Stimulated activated CD8-positive, alpha-beta memory T cell treated with anti-CD3 and anti-CD28 coated beads, Interleukin-12 subunit alpha, Interleukin-12 subunit beta, amount 100 ng/mL, for 24 hours (primary cell): ENCODE results near the gene CCDC141.
"Not testable (repeated sequence)": the region's sequence is repeated elsewhere in the genome, so short reads cannot be mapped to it uniquely, and the experiment has no call there.

Experiments used
- DNase-seq: peaks from one replicate; pipeline ENCODE4 v3.0.0-alpha.2; 2020; ENCODE audit errors: extremely low read depth

The CCDC141 gene

DNA sequence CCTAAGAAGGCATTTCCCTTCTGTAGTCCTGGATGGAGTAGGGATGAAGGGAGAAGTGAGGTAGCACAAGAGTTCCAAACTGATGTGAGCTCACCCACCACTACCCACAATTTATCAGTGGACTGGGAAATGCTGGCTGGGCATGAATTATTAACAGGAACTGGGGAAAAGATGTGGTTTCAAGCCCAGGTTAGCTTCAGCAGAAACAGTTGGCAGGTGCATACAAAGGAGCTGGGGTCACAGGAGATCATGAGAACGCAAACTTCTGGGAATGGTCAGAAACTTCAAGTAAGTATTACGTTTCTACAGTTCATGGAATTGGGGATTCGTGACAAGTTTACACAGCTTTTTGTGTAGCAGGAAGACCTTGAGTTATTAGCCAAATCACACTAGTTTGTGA, 5.4 kb downstream of the CCDC141 start:
- no peak for DNase-seq

DNA sequence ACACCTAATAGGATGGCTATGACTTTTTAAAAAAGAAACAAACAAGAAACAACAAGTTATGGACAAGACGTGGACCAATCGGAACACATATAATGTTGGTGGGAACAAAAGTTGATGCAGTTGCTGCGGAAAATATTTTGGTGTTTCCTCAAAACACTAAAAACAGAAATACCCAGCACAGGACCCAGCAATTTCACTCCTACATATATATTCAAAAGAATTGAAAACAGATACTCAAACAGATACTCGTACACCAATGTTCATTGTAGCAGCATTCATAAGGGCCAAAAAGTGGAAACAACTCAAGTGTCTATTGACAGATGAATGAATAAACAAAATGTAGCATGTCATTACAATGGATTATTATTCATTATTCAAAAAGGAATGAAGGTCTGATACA, 12.1 kb downstream of the CCDC141 start:
- DNase-seq = no peak

DNA sequence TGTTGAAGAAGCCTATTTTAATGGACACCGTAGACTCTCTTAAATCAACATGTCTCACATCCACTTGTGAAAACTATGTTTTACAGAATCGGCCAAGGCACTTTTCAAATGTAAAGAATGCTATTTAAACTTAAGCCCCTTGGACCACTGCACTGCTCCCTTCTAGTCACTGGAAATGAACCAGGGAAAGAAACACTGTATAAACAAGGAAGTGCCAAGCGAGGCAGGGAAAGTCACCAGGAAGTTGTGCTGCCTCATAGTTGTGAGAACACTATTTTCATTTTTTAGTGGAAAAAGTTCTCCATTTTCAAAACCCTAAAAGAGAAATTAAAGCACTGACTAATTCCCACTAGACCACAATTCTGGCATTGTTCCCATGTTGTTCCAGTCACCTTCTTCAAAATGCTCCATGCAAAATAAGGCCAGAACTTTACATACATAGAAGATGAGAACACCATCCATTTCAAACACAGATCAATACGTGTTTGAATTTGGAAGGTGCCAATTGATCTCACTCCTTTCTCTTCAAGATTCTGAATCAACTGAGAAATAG, 13.5 kb downstream of the CCDC141 start:
- DNase-seq = no peak

DNA sequence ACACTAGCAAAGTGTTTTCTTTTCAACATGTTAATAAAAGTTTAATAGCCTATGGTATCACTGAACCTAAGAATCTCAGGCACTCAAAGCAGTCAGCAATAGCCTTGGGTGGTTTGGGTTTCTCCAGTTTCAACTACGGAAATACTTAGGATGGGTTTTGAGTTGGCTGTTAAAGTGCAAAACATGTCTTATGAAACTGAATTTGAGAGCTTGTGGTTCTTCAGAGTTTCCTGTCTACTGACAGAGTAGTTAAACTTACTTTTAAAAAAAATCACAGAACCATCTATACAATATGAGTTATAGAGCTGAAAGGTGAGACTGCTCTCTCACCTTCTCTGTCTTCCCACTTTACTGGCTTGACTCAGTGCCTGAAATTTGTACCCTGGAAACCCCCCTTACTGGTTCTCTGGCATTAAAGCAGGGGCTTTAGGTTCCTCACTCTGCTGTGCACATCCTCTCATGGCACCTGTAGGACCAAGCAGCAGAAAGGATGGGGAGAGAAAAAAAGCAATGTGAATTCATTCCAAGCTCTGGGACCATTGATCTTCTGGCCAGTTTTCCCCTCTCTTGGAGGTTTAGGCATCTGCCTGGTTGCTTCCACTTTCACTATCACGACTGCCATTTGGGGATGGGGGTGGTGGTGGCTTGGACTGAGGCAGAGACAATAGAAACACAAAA, 18.1 kb downstream of the CCDC141 start:
- DNase-seq = no peak

DNA sequence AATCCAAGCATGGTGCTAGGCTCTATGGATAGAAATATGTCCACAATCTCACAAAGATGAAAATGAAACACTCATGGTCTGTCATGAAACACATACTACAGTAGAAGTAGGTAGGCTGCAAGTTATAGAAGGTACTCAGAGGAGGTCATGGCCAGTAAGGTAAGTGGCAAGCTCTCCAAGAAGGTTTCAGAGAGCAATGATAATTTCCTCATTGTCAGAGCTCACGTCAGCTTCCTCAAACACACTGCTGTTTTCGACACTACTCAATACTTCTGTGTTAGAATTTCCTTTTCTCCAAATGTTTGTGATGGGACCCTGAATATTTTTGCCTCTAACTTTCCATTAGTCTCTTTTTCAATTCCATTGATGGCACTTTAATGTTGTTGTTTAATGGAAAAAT, 25.5 kb downstream of the CCDC141 start:
- DNase-seq = no peak

DNA sequence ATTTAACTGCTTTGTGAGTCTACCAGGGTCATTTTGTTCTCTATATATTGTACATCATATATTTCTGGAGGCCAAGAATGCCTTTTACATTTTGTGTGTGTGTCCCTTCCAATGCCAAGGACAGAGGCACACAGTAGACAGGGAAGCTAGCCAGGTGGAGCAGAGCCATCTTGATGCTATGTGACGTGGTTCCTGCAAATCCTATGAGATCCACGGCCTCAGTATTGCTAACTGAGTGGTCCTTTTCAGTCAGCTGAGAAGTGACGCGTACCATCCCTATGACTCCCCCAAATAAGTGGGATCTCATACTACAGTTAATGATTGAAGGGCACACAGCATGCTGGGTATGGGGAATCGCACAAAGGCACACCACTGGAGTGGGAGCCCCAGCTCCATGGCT, 27.3 kb downstream of the CCDC141 start:
- DNase-seq = no peak

DNA sequence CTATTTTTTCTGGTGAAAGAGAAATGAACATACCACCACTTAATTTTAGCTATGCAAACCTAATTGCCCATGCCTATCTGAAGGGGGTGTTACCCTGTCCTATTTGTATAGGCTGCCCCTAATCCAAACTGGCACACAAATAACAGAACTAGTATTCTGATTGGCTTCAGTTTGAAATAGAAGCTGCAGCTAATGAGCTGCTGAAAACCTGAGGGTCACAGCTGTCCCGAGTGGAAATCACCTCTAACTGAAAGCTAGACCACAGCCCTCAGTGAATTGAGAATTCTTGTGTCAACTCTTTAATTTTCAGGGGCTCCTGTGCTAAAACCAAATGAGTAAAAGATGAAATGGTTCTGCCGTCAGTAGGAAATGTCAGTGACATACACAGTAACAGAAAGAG, 28.7 kb downstream of the CCDC141 start:
- no peak for DNase-seq

DNA sequence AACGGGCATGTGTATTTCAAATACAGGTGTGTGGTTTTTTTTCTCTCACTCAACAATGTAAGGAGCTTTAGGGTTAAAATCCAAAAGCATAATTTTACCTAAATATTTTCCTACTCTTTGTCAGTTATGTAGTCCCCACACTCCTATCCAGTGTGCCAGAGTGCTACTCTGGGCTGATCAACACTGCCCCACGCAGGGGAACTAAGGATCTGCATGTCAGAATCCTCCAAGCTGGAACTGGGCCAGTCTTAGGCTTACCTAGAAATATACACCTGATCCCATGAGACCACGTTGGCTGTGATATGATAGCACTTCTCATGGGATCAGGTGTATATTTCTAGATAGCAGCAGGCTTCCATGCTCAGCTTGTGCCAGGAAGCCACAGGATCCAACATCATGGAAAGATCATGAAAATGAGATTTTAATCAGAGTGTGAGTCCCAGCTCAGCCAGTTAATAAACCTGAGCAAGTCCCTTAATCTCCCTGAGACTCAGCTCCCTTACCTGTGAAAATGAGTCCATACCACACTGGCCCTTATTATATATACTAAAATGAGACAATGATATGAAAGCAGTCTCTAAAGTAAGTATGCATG, 29.7 kb downstream of the CCDC141 start:
- peak; percentile 5 for DNase-seq

DNA sequence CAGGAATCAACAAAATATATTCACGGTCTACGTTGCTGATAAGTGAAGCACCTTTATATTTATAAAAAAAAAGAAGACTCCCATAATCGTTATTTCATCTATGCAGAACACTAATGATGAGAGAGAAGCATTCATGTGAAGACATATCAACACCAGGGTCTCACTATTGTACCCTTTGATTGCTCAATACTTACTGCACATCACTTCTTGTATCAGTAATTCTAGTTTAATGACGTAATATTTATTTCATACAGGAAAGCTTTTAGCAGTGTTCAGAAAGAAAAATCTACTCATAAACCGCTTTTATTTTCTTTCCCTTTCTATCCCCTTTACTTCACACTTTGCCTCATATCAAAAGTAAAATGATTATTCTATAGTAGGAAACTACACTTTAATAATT, 30.7 kb downstream of the CCDC141 start:
- DNase-seq = no peak

DNA sequence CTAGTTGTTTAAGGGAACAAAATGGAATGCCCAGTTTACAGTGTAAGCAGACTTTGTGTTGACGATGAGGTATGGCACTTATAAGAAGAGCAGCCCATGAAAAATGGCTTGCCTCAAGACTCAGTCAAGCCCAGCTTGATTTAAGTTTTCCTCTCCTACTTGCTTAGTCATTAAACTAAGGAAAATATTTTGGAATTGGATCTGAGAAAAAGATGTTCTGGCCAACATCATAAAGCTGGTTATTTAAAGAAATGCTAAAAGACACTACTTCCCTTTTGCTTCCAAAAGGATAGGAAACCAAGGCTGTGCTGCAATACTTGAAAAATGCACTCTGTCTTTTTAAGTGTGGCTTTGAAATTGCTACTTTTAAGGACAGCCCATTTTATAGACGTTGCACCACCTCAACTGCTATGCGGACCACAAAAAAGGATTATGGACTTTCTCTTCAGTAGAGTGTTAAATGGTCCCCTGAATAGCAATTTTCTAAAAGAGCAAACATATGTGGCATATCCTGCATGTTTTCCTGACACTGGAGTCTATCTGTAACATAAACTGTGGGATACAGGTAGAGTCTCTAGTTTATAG, 32.1 kb downstream of the CCDC141 start:
- no peak for DNase-seq

DNA sequence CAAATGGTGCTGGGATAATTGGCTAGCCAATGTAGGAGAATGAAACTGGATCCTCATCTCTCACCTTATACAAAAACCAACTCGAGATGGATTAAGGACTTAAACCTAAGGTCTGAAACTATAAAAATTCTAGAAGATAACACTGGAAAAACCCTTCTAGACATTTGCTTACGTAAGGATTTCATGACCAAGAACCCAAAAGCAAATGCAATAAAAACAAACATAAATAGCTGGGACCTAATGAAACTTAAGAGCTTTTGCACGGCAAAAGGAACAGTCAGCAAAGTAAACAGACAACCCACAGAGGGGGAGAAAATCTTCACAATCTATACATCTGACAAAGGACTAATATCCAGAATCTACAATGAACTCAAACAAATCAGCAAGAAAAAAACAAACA, 35.7 kb downstream of the CCDC141 start:
- not testable (repeated sequence) for DNase-seq

DNA sequence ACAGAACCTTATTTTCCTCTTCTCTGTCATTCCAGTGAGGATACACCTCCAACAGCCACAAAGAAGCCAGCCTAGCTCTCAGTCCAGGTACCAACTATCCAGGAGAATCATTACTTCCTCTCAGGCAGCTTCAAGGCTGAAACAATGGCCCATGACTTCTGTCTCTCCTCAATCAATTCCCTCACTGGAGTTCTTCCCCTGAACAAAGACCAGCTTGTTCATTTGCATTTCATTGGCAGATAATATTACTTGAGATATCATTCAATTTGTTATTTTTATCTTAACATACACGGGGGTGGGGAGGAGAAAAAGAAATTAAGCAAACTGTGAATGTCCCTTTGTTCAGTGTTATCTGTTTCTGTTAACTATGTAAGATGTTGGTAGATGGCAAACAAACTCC, 44.0 kb downstream of the CCDC141 start:
- DNase-seq = no peak

DNA sequence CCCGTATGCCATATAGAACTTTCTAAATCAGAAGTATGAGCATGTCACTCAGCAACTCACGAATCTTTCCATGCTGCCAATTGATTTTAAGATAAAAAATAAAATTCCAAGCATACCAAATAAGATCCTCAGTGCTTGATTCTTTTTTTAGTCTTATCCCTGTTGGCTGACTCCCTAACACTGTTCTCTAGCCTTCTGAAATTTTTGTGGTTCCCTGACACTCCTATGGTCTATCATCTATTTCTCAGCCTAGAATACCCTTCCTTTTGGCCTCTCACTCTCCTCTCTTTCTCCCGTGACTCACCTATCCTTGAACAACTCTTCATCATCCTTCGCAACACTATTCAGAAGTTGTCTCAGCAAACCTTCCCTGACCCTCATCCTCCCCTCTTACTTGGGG, 50.5 kb downstream of the CCDC141 start:
- no peak for DNase-seq

DNA sequence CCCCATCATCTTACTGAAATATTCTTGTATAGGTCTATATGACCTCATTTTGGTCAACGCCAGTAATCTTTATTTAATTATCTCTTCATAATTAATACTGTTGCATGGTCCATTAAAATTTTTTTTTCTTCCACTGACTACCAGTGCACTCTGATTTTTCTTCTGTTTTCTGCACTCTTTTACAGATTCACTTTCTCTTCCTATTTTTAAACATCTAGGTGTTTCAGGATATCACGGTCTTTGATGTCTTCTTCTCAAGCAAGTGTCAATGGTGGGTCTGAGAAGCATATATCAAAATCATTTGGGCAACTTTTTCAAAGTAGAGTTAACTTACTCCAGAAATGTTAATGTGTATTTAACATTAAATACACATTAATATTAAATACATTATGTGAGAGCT, 51.4 kb downstream of the CCDC141 start:
- DNase-seq = no peak

DNA sequence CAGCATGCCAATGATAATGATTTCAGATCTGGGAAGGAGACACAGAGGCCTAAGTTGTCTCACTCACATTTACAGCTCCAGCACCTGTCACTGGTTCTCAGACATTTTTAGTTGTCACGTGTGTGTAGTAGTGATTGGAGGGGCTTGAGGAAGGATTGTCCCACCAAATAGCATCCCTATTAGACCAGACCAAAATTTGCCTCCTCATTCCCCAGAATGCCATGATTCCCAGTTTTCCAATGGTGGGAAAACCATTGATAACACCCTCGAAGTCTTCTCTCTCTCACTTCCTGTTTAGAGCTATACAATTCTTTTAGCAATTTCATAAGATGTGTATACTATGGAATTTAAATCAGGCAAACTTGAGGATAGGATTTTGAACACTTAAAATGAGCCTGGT, 52.5 kb downstream of the CCDC141 start:
- DNase-seq = no peak

DNA sequence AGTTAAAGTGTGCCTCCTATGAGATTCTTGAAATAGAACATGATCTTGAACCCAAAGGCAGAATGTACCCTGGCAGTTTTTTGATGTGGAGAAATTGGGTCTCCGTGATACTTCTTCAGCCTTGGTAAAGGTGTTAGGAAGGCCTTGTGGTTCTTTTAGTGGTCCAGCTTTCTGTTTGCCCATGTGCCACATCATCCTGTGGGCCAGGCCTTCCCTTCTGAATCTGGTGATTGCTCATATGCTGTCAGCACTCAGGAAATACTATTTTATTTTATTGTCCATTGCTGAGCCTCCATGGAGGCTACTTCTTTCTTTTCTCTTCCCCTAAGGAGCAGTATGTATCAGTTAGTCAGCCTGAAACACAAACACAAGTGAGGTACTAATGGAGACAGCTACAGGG, 52.9 kb downstream of the CCDC141 start:
- DNase-seq = no peak

DNA sequence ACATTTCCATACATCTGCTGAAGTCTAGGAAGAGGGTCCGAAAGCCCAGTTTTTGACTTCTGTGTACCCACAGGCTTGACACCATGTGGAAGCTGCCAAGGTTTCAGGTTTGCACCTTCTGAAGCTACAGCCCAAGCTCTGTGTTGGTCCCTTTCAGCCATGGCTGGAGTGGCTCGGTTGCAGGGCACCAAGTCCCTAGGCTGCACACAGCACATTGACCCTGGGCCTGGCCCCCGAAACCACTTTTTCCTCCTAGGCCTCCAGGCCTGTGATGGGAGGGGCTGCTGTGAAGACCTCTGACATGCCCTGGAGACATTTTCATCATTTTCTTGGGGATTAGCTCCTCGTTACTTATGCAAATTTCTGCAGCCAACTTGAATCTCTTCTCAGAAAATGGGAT, 55.7 kb downstream of the CCDC141 start:
- DNase-seq = no peak

DNA sequence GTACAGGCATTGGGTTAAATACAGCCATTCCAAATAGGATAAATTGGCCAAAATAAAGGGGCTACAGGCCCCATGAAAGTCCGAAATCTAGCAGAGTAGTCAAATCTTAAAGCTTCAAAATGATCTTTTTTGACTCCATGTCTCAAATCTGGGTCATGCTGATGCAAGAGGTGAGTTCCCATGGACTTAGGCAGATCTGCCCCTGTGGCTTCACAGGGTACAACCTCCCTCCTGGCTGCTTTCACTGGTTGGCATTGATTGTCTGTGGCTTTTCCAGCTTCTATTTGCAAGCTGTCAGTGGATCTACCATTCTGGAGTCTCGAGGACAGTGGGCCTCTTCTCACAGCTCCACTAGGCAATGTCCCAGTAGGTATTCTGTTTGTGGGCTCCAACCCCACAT, 56.1 kb downstream of the CCDC141 start:
- DNase-seq = no peak

DNA sequence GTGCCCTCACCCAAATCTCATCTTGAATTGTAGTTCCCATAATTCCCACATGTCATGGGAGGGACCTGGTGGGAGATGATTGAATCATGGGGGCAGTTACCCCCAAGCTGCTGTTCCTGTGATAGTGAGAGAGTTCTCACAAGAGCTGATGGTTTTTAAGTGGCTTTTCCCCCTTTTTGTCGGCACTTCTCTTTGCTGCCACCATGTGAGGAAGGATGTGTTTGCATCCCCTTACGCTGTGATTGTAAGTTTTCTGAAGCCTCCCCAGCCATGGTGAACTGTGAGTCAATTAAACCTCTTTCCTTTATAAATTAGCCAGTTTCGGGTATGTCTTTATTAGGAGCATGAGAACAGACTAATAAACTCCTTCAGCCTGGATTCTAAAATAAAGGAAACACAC, 57.2 kb downstream of the CCDC141 start:
- DNase-seq = not testable (repeated sequence)

DNA sequence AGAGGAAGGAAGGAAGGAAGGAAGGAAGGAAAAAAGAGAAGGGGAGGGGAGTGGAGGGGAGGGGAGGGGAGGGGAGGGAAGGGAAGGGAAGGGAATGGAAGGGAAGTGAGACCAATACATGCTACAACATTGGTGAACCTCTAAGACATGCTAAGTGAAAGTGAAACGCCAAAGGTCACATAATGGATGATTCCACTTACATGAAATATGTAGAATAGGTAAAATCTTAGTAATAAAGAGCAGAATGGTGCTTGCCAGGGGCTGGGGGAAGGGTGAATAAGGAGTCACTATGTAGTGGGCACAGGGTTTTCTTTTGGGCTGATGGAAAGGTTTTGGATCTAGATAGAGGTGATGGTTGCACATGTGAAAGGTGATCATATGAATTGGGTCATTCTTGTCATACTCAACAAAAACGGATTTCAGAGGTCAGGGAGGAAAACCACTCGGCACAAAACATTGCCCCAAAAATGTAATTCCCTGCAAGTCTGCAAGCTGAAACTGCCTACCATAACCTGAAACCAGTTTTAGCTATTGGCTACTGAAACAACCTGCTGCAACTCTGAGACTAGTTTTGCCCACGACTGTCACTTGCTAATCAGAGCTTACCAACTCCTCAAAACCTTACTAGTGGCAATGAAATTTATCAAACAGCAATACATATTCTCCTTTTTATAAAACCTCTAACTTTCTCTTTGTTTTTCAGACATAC, 59.2 kb downstream of the CCDC141 start:
- no peak for DNase-seq

DNA sequence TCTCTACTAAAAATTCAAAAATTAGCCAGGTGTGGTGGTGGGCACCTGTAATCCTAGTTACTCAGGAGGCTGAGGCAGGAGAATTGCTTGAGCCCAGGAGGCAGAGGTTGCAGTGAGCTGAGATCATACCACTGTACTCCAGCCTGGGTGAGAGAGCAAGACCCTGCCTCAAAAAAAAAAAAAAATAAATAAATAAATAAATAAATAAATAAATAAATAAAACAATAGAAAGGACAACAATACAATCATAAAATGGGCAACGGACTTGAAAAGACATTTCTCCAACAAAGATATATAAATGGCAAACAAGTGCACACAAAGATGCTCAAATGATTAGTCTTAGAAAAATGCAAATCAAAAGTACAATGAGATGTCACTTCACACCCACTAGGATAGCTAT, 60.5 kb downstream of the CCDC141 start:
- DNase-seq = not testable (repeated sequence)

DNA sequence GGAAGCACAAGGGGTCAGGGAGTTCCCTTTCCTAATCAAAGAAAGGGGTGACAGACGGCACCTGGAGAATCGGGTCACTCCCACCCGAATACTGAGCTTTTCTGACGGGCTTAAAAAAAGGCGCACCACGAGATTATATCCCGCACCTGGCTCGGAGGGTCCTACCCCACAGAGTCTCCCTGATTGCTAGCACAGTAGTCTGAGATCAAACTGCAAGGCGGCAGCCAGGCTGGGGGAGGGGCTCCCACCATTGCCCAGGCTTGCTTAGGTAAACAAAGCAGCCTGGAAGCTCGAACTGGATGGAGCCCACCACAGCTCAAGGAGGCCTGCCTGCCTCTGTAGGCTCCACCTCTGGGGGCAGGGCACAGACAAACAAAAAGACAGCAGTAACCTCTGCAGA, 67.3 kb downstream of the CCDC141 start:
- not testable (repeated sequence) for DNase-seq

DNA sequence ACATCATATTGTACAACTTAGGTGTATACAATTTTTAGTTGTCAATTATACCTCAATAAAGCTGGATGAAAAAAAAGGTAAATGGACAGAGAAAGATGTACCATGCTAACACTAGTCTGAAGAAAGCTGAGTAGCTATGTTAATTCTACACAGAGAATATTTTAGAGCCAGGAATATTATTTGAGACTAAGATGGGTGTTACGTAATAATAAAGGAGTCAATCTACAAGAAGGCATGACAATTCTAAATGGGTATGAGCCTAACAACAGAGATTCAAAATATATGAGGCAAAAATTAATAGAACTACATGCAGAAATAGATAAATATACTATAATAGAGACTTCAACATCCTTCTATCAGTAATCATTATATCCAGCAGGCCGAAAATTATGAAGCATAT, 69.1 kb downstream of the CCDC141 start:
- DNase-seq = no peak
